Small intestine (tissue), 7 donors: Measurements from ENCODE around the gene ARHGEF37. TPM values are rescaled to one million over a fixed set of nuclear protein-coding genes. Genes with fewer than 3 reads are reported as not detected.

Experiments used
- DNase-seq, 2 donors: peaks; one replicate each; pipeline versions ENCODE4 v3.0.0 to v3.0.0-alpha.2; 2013
- FAIRE-seq: peaks from 2 replicates; lab custom pipeline; 2012; peaks lifted over from hg19 to GRCh38; lab: Jason Lieb, UNC
- H3K27ac ChIP-seq, 3 donors: one replicate each; pipeline ENCODE4 v1.5.1; 2013; ENCODE audit warnings: low read length in 2 of 3, mild to moderate bottlenecking in 2 of 3, control low read depth in 1 of 3, inconsistent platforms in 1 of 3, low read depth in 1 of 3, moderate library complexity in 1 of 3
- H3K27me3 ChIP-seq, 3 donors: one replicate each; pipeline ENCODE4 v1.6.1; 2013; ENCODE audit warnings: low read length in 3 of 3, inconsistent platforms in 1 of 3; ENCODE audit not compliant: control insufficient read depth in 3 of 3, insufficient read depth in 3 of 3
- H3K36me3 ChIP-seq, 3 donors: one replicate each; pipeline ENCODE4 v1.6.1; 2013; ENCODE audit warnings: low read length in 3 of 3, inconsistent platforms in 1 of 3, low read depth in 1 of 3, mild to moderate bottlenecking in 1 of 3, moderate library complexity in 1 of 3; ENCODE audit not compliant: control insufficient read depth in 3 of 3, insufficient read depth in 2 of 3
- H3K4me1 ChIP-seq, 3 donors: one replicate each; pipeline ENCODE4 v1.6.1; 2013; ENCODE audit warnings: low read length in 2 of 3, inconsistent platforms in 1 of 3, low read depth in 1 of 3, mild to moderate bottlenecking in 1 of 3, moderate library complexity in 1 of 3; ENCODE audit not compliant: control insufficient read depth in 3 of 3, insufficient read depth in 2 of 3
- H3K4me3 ChIP-seq, 3 donors: one replicate each; pipeline ENCODE4 v1.5.1; 2013; ENCODE audit warnings: low read length in 3 of 3, control low read depth in 1 of 3, inconsistent platforms in 1 of 3, low read depth in 1 of 3, mild to moderate bottlenecking in 1 of 3, moderate library complexity in 1 of 3
- H3K9me3 ChIP-seq, 2 donors: one replicate each; pipeline ENCODE4 v1.6.1; 2013; ENCODE audit warnings: low read depth in 1 of 2, low read length in 1 of 2; ENCODE audit not compliant: control insufficient read depth in 2 of 2, insufficient read depth in 1 of 2
- WGBS, 3 donors: extraction: QIAGEN DNeasy Blood & Tissue Kit; methylation state at CpG; one replicate each; pipeline ENCODE4 v1.1.7; 2013; 5-methylcytosine and 5-hydroxymethylcytosine counted together
- polyA plus RNA-seq, 4 donors: library from polyadenylated mRNA; stranded (reverse) in 3 of 4; unstranded in 1 of 4; fragments of 200-250 nt in 3 of 4; fragments of 120-200 nt in 1 of 4; gene quantifications; one replicate each; pipeline versions ENCODE4 v1.2.1 to v1.2.3, GENCODE V29; 2013
- donor health status: healthy with polysubstance abuse.
- donor health status: control.
- donor health status: control.
- donor health status: Bipolar disorder and iron deficiency.
- donor health status: healthy.

The ARHGEF37 gene
- polyA plus RNA-seq, 4 donors = 2.8 to 8.7 (median 4.0) TPM

- H3K4me3 ChIP-seq = no peak overlapping the region
- peak; percentile 57 to 68 for DNase-seq
- H3K9me3 ChIP-seq = no peaks in the 10 kb centered on the region
- H3K36me3 ChIP-seq = peaks cover 0 to 2% (median 0%) of the 10 kb centered on the region in 3 donors
- no peak for FAIRE-seq
- 32 to 34% (median 33%) methylated on average over 6 of the region's 6 CpGs for WGBS, 3 donors
- no peak overlapping the region for H3K27ac ChIP-seq
- no peaks in the 10 kb centered on the region for H3K27me3 ChIP-seq
- peaks cover 0 to 28% (median 4%) of the 10 kb centered on the region in 3 donors for H3K4me1 ChIP-seq
Observed at GRCh38 chr5:149636861-149637246, 55.6 kb downstream of the ARHGEF37 start.

GRCh38 chr5:149638136-149638535, 56.8 kb downstream of the ARHGEF37 start:
- Histone ChIP-seq H3K36me3 (no peaks in the 10 kb centered on the region), H3K4me3 (no peak overlapping the region), H3K27me3 (no peaks in the 10 kb centered on the region), H3K4me1 (peaks cover 0 to 19% (median 4%) of the 10 kb centered on the region in 3 donors), H3K27ac (no peak overlapping the region), H3K9me3 (no peaks in the 10 kb centered on the region)
- WGBS, 3 donors = 84 to 88% (median 86%) methylated on average over 5 of the region's 5 CpGs
- FAIRE-seq (no peak), DNase-seq (no peak)

GRCh38 chr5:149638546-149639241, 57.4 kb downstream of the ARHGEF37 start:
- Histone ChIP-seq H3K27ac (no peak overlapping the region), H3K36me3 (no peaks in the 10 kb centered on the region), H3K4me3 (no peak overlapping the region), H3K9me3 (no peaks in the 10 kb centered on the region), H3K27me3 (no peaks in the 10 kb centered on the region), H3K4me1 (peaks cover 0 to 18% (median 4%) of the 10 kb centered on the region in 3 donors)
- no peak for DNase-seq
- FAIRE-seq = no peak
- WGBS, 3 donors = 85 to 88% (median 87%) methylated on average over 9 of the region's 9 CpGs

- no peaks in the 10 kb centered on the region for H3K9me3 ChIP-seq
- H3K4me1 ChIP-seq = peaks cover 0 to 15% (median 4%) of the 10 kb centered on the region in 3 donors
- FAIRE-seq (no peak), DNase-seq (no peak)
- H3K36me3 ChIP-seq = no peaks in the 10 kb centered on the region
- no peaks in the 10 kb centered on the region for H3K27me3 ChIP-seq
- H3K4me3 ChIP-seq = no peak overlapping the region
- peak overlapping the region in 1 of 3 donors; percentile 95 for H3K27ac ChIP-seq
Observed at GRCh38 chr5:149639737-149640136, 58.4 kb downstream of the ARHGEF37 start.

GRCh38 chr5:149640350-149640999, 59.2 kb downstream of the ARHGEF37 start:
- no peaks in the 10 kb centered on the region for H3K9me3 ChIP-seq
- no peak for DNase-seq
- peaks cover 0 to 15% (median 4%) of the 10 kb centered on the region in 3 donors for H3K4me1 ChIP-seq
- FAIRE-seq = no peak
- peak overlapping the region in 2 of 3 donors; percentile 34 to 47 for H3K4me3 ChIP-seq
- H3K27ac ChIP-seq = peak overlapping the region; percentile 75 to 97 (median 95)
- H3K36me3 ChIP-seq = no peaks in the 10 kb centered on the region
- 38 to 54% (median 38%) methylated on average over 7 of the region's 7 CpGs for WGBS, 3 donors
- H3K27me3 ChIP-seq = no peaks in the 10 kb centered on the region

- H3K27ac ChIP-seq = peak overlapping the region; percentile 75 to 97 (median 95)
- DNase-seq = peak; percentile 95 to 97
- 12 to 41% (median 31%) methylated on average over 18 of the region's 18 CpGs for WGBS, 3 donors
- no peaks in the 10 kb centered on the region for H3K36me3 ChIP-seq
- H3K4me1 ChIP-seq = peaks cover 0 to 15% (median 4%) of the 10 kb centered on the region in 3 donors
- FAIRE-seq = no peak
- H3K4me3 ChIP-seq = peak overlapping the region in 2 of 3 donors; percentile 34 to 47
- H3K27me3 ChIP-seq = no peaks in the 10 kb centered on the region
- no peaks in the 10 kb centered on the region for H3K9me3 ChIP-seq
Observed at GRCh38 chr5:149641000-149641576, 59.8 kb downstream of the ARHGEF37 start.

- FAIRE-seq = no peak
- no peak overlapping the region for H3K4me3 ChIP-seq
- H3K4me1 ChIP-seq = peaks cover 0 to 15% (median 4%) of the 10 kb centered on the region in 3 donors
Observed at GRCh38 chr5:149641600-149641999, 60.3 kb downstream of the ARHGEF37 start.

GRCh38 chr5:149643781-149644180, 62.5 kb downstream of the ARHGEF37 start:
- DNase-seq = no peak
- no peak overlapping the region for H3K4me3 ChIP-seq
- peaks cover 0 to 15% (median 4%) of the 10 kb centered on the region in 3 donors for H3K4me1 ChIP-seq
- no peaks in the 10 kb centered on the region for H3K9me3 ChIP-seq
- H3K27ac ChIP-seq = no peak overlapping the region
- 79 to 93% (median 87%) methylated on average over 6 of the region's 6 CpGs for WGBS, 3 donors
- H3K27me3 ChIP-seq = no peaks in the 10 kb centered on the region
- no peaks in the 10 kb centered on the region for H3K36me3 ChIP-seq
- no peak for FAIRE-seq

More at GRCh38 chr5:149641600-149641999, 60.3 kb downstream of the ARHGEF37 start:
- Histone ChIP-seq H3K27me3 (no peaks in the 10 kb centered on the region), H3K27ac (peak overlapping the region in 2 of 3 donors; percentile 19 to 97), H3K36me3 (no peaks in the 10 kb centered on the region), H3K9me3 (no peaks in the 10 kb centered on the region)
- WGBS, 3 donors = 34 to 70% (median 49%) methylated on average over 5 of the region's 5 CpGs
- DNase-seq = no peak
